ENCODE results near the gene COIL.

Gene COIL

GRCh38 chr17:56890390-56890789, 70.5 kb downstream of the COIL start:
- no peaks in the 10 kb centered on the region for H3K4me1 ChIP-seq (ENCODE audit: control insufficient read depth, low read depth, low read length)
- H3K18ac ChIP-seq (ENCODE audit: low read length): no peak overlapping the region
- no peak overlapping the region for H3K9ac ChIP-seq (ENCODE audit: low read length)
- H2AK5ac ChIP-seq (ENCODE audit: low read length): no peak overlapping the region
- WGBS (ENCODE audit: extremely low coverage, insufficient coverage, low lambda C conversion rate): no CpG with 5 or more reads among the region's 6 CpGs
- no peak overlapping the region for H3K27ac ChIP-seq (ENCODE audit: low read depth, low read length)
- no peak overlapping the region for H2BK15ac ChIP-seq (replicated peaks; ENCODE audit: low read depth)
- no peaks in the 10 kb centered on the region for H3K79me1 ChIP-seq (ENCODE audit: low read length)
- no peak overlapping the region for H4K8ac ChIP-seq (ENCODE audit: low read depth, low read length)
- no peak overlapping the region for H4K5ac ChIP-seq (ENCODE audit: low read length)
- H3K23ac ChIP-seq (ENCODE audit: low read length): no peak overlapping the region
- H3K4me3 ChIP-seq (ENCODE audit: low read length): no peak overlapping the region
- H2BK5ac ChIP-seq (ENCODE audit: low read length): no peak overlapping the region
- H3K4me2 ChIP-seq (ENCODE audit: low read length): no peak overlapping the region
- no peaks in the 10 kb centered on the region for H3K36me3 ChIP-seq (ENCODE audit: control insufficient read depth, insufficient read depth, low read length)
- H3K79me2 ChIP-seq (ENCODE audit: control insufficient read depth, insufficient read depth, low read length): no peaks in the 10 kb centered on the region
- H3K4ac ChIP-seq (ENCODE audit: low read depth, low read length): no peak overlapping the region
- H3K56ac ChIP-seq (ENCODE audit: low read length): no peak overlapping the region
- H2BK120ac ChIP-seq (ENCODE audit: low read depth, low read length): no peak overlapping the region
- DNase-seq: no peak
- no peaks in the 10 kb centered on the region for H3K27me3 ChIP-seq (ENCODE audit: insufficient read depth, low read length, poor library complexity)

Data from mesendoderm (in vitro differentiated cells).